ENCODE measurements around the gene TTL. TPM values are rescaled to one million over a fixed set of nuclear protein-coding genes. Genes with fewer than 3 reads are reported as not detected.

The TTL gene
- polyA plus RNA-seq, 1 of the 3 experiments (the other 2 are of a cell fraction): 15.4 TPM

GRCh38 chr2:112459372-112459771 is 22.6 kb upstream of the TTL start:
- 68% methylated on average over 1 of the region's 1 CpG for WGBS (ENCODE audit: low lambda C conversion rate)
- TF ChIP-seq NFIC (IDR thresholded peaks at IDR 0.05; ENCODE audit: borderline replicate concordance) (no peak), FOXM1 (IDR thresholded peaks at IDR 0.05; ENCODE audit: low read depth) (no peak), FOSL2 (IDR thresholded peaks at IDR 0.05; ENCODE audit: borderline replicate concordance, low read depth) (no peak), TAF1 (IDR thresholded peaks at IDR 0.05; ENCODE audit: borderline replicate concordance, low read depth, low read length) (no peak), TEAD4 (IDR thresholded peaks at IDR 0.05; ENCODE audit: borderline replicate concordance, insufficient read depth) (no peak), POLR2AphosphoS5 (IDR thresholded peaks at IDR 0.05; ENCODE audit: low read depth, low read length) (no peak), MAX (IDR thresholded peaks at IDR 0.05; ENCODE audit: low read depth) (no peak), PBX3 (IDR thresholded peaks at IDR 0.05) (no peak), YY1 (IDR thresholded peaks at IDR 0.05; ENCODE audit: low read depth) (no peak)
- TF ChIP-seq, protein P1, sequence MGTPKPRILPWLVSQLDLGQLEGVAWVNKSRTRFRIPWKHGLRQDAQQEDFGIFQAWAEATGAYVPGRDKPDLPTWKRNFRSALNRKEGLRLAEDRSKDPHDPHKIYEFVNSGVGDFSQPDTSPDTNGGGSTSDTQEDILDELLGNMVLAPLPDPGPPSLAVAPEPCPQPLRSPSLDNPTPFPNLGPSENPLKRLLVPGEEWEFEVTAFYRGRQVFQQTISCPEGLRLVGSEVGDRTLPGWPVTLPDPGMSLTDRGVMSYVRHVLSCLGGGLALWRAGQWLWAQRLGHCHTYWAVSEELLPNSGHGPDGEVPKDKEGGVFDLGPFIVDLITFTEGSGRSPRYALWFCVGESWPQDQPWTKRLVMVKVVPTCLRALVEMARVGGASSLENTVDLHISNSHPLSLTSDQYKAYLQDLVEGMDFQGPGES (IDR thresholded peaks at IDR 0.05; ENCODE audit: low read depth, low read length): no peak
- H3K27ac ChIP-seq (ENCODE audit: low read depth in 2 of 2, low read length in 1 of 2): no peak overlapping the region
- CTCF ChIA-PET: interaction anchor here (2.7 kb wide), 1 partner anchor 22 kb away, joined by 8 read pairs; no protein-coding TSS in a partner anchor
- no peaks in the 10 kb centered on the region for H4K20me1 ChIP-seq (ENCODE audit: insufficient read depth)
- H3K79me2 ChIP-seq (ENCODE audit: insufficient read depth): no peaks in the 10 kb centered on the region
- H3K4me3 ChIP-seq (ENCODE audit: low read depth in 2 of 2, low read length in 1 of 2): no peak overlapping the region
- H3K9ac ChIP-seq: no peak overlapping the region
- no peak overlapping the region for H3K4me2 ChIP-seq
- no peaks in the 10 kb centered on the region for H3K27me3 ChIP-seq (ENCODE audit: insufficient read depth)
- no peak for DNase-seq
- H3K36me3 ChIP-seq (replicated peaks in 1 of 2; ENCODE audit: control insufficient read depth in 1 of 2, insufficient read depth in 2 of 2, low read length in 1 of 2): no peaks in the 10 kb centered on the region
- POLR2A ChIA-PET: no interaction called here
- no peaks in the 10 kb centered on the region for H3K9me3 ChIP-seq
- H3K4me1 ChIP-seq (ENCODE audit: control insufficient read depth in 1 of 2, insufficient read depth in 2 of 2, low read depth in 1 of 2, low read length in 1 of 2): no peaks in the 10 kb centered on the region
- H2AFZ ChIP-seq (ENCODE audit: low read depth): no peak overlapping the region
- H3F3A ChIP-seq (replicated peaks; ENCODE audit: insufficient read depth): no peaks in the 10 kb centered on the region
- no peaks in the 10 kb centered on the region for H3K9me2 ChIP-seq

DNA sequence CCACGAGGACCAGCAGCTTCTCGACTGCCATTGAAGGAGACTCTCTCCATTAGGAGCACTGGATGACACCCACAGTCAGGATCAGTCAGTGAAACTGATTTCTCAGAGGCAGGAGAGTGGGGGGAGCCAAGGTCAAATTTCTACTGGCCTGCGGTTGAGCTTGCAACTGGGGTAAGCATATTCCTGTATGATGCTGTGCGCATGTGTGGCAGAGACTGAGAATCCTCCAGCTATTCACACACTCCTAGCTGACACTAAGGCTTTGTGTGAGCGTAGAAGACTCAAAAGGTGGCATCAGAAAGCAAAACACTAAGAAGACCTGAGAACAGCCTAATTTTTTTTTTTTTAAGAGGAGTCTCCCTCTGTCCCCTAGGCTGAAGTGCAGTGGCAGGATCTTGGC is 19.8 kb upstream of the TTL start:
- H2AFZ ChIP-seq (ENCODE audit: low read depth): no peak overlapping the region
- POLR2A ChIA-PET: no interaction called here
- H3K4me1 ChIP-seq (ENCODE audit: control insufficient read depth in 1 of 2, insufficient read depth in 2 of 2, low read depth in 1 of 2, low read length in 1 of 2): no peaks in the 10 kb centered on the region
- no peaks in the 10 kb centered on the region for H4K20me1 ChIP-seq (ENCODE audit: insufficient read depth)
- no peak overlapping the region for H3K4me2 ChIP-seq
- 64% methylated on average over 5 of the region's 5 CpGs for WGBS (ENCODE audit: low lambda C conversion rate)
- H3K9me2 ChIP-seq: no peaks in the 10 kb centered on the region
- H3K79me2 ChIP-seq (ENCODE audit: insufficient read depth): no peaks in the 10 kb centered on the region
- no peak overlapping the region for H3K9ac ChIP-seq
- no peak for TF ChIP-seq MAX (IDR thresholded peaks at IDR 0.05; ENCODE audit: low read depth)
- H3K36me3 ChIP-seq (replicated peaks in 1 of 2; ENCODE audit: control insufficient read depth in 1 of 2, insufficient read depth in 2 of 2, low read length in 1 of 2): no peaks in the 10 kb centered on the region
- no peaks in the 10 kb centered on the region for H3F3A ChIP-seq (replicated peaks; ENCODE audit: insufficient read depth)
- no peaks in the 10 kb centered on the region for H3K27me3 ChIP-seq (ENCODE audit: insufficient read depth)
- H3K27ac ChIP-seq (ENCODE audit: low read depth in 2 of 2, low read length in 1 of 2): no peak overlapping the region
- no peak for DNase-seq
- CTCF ChIA-PET: interaction anchor here (1.0 kb wide), 1 partner anchor 81 kb away, joined by 3 read pairs; no protein-coding TSS in a partner anchor
- no peaks in the 10 kb centered on the region for H3K9me3 ChIP-seq
- H3K4me3 ChIP-seq (ENCODE audit: low read depth in 2 of 2, low read length in 1 of 2): no peak overlapping the region

All from SK-N-SH (cell line).